Measurements from ENCODE around the gene LYSET. TPM values are rescaled to one million over a fixed set of nuclear protein-coding genes. Genes with fewer than 3 reads are reported as not detected.
A peak's percentile ranks its signal among the peaks of the same experiment; 100 is the strongest.
"Not testable (repeated sequence)": the region's sequence is repeated elsewhere in the genome, so short reads cannot be mapped to it uniquely, and the experiment has no call there.

Gene LYSET
- total RNA-seq, 4 donors from 2014 or later = 6.3 to 17.7 (median 12.6) TPM

DNA sequence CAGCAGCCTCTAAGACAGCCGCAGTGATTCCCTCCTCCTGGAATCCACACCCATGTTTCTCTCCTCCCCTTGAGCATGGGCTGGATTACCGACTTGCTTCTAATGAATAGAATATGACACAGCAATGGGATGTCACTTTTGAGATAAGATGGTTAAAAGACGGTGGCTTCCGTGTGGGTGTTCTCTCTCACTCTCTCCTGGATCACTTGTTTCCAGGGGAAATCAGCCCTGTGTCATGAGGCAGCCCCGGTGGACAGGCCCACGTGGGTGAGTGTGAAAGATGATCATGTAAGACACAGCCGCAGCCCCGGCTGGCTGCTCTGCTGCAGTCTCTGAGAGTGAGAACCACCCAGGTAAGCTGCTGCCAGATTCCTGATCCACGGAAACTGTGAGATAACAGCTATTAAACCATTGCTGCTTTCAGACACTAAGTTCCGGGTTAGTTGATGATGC, 11.1 kb upstream of the LYSET start:
- H3K27ac ChIP-seq = no peak overlapping the region
- WGBS, 2 donors = 46 to 54% methylated on average over 10 of the region's 10 CpGs
- intact Hi-C loops (cut with DNase I) = no loop called here
- no peaks in the 10 kb centered on the region for H3K4me1 ChIP-seq
- TF ChIP-seq CTCF (IDR thresholded peaks at IDR 0.05) = no peak
- TF ChIP-seq POLR2A (IDR thresholded peaks at IDR 0.05) = no peak
- DNase-seq = no peak
- no peak overlapping the region for H3K4me3 ChIP-seq (replicated peaks in 1 of 3)
- H3K9me3 ChIP-seq = no peaks in the 10 kb centered on the region
- no peaks in the 10 kb centered on the region for H3K27me3 ChIP-seq
- H3K36me3 ChIP-seq = no peaks in the 10 kb centered on the region

DNA sequence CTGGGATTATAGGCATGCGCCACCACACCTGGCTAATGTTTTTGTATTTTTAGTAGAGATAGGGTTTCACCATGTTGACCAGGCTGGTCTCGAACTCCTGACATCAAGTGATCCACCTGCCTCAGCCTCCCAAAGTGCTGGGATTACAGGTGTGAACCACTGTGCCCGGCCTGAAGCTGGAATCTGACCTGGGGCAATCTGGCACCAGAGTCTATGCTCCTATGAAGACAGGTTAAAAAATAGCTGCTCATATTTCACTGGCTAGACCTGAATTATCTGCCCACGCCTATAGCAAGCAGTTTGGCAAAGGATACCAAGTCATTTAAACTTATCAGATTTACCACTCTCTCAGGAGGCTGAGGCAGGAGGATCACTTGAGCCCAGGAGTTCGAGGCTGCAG, 10.4 kb upstream of the LYSET start:
- H3K9me3 ChIP-seq; intact Hi-C loops (cut with DNase I); H3K27ac ChIP-seq; H3K36me3 ChIP-seq; DNase-seq; H3K4me3 ChIP-seq (replicated peaks in 1 of 3); H3K27me3 ChIP-seq; H3K4me1 ChIP-seq: not testable (repeated sequence)
- 75 to 78% methylated on average over 4 of the region's 5 CpGs for WGBS, 2 donors

DNA sequence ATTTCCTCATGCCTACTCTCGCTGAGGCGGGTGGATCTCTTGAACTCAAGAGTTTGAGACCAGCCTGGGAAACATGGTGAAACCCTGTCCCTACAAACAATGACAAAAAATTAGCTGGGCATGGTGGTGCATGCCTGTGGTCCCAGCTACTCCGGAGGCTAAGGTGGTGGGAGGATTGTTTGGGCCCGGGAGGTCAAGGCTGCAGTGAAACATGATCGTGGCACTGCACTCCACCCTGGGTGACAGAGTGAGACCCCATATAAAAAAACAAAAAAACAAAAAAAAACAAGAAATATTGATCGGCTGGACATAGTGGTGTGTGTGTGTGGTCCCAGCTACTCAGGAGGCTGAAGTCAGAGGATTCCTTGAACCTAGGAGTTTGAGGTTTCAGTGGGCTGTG, 9.6 kb upstream of the LYSET start:
- no peaks in the 10 kb centered on the region for H3K27me3 ChIP-seq
- no peak overlapping the region for H3K4me3 ChIP-seq (replicated peaks in 1 of 3)
- TF ChIP-seq POLR2A (IDR thresholded peaks at IDR 0.05) (no peak), CTCF (IDR thresholded peaks at IDR 0.05) (no peak)
- H3K27ac ChIP-seq = no peak overlapping the region
- no peak for DNase-seq
- no peaks in the 10 kb centered on the region for H3K36me3 ChIP-seq
- 84 to 87% methylated on average over 6 of the region's 6 CpGs for WGBS, 2 donors
- H3K9me3 ChIP-seq = no peaks in the 10 kb centered on the region
- H3K4me1 ChIP-seq = no peaks in the 10 kb centered on the region
- intact Hi-C loops (cut with DNase I) = no loop called here

DNA sequence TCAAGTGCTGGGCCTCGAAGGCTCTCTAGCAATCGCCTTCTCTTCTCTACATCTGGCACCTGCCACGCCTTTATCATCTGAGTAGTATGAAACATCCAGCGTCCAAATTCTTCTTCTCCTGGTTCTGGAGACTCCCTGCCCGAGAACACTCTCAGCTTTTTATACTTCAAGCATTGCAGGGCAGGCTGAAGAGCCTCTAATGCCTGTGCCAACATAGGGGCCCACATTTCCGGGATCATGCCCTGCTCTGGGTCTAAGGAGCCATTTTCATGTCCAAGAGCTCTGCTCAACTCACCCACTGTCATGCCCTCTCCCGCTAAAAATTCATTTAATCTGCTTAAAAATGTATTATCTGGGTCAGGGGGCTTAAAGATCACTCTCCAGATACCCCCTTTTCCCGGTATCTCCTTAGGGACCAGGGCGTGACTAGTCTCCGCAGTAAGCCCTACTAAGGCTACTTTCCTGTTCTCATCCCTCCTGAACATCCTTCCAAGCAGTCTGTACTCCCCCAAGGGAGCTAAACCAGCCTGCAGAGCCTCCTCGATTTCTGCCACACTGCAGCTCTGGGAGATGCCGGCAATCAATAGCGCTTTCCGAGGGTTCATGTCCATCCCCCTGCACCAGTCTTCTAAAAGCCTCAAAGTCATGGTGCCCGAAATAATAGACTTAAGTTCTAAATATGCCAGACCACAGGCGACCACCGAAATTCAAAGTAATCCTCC, 1.4 kb upstream of the LYSET start:
- WGBS, 2 donors = 31 to 40% methylated on average over 15 to 17 of the region's 17 CpGs
- Histone ChIP-seq H3K36me3 (no peaks in the 10 kb centered on the region), H3K4me3 (replicated peaks in 1 of 3) (peak overlapping the region; percentile 74 to 94 (median 89)), H3K9me3 (no peaks in the 10 kb centered on the region), H3K4me1 (peaks cover 17 to 23% of the 10 kb centered on the region in 2 donors), H3K27ac (peak overlapping the region; percentile 93 to 96 (median 93)), H3K27me3 (no peaks in the 10 kb centered on the region)
- intact Hi-C loops (cut with DNase I) = no loop called here
- DNase-seq = peak; percentile 12 to 18
- no peak for TF ChIP-seq CTCF (IDR thresholded peaks at IDR 0.05)
- TF ChIP-seq POLR2A (IDR thresholded peaks at IDR 0.05) = no peak

DNA sequence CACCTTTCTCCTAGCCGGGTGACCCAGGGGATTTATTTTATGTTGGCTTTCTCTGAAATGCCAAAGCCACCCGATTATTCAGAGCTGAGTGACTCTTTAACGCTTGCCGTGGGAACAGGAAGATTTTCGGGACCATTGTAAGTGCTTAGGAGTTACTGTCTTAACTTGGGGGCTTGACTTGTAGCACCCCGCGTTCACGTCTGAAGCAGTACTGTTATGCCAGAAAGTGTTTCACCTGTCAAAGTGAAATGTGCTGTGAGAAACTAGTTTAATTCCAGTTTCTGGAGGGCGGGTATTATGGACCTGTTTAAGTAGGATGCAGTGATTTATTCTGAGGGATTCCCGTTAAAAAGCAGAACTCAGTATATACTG, 218 bp downstream of the LYSET start:
- 0 to 3% methylated on average over 8 to 10 of the region's 10 CpGs for WGBS, 2 donors
- no peaks in the 10 kb centered on the region for H3K36me3 ChIP-seq
- peak overlapping the region; percentile 53 to 94 (median 68) for H3K4me3 ChIP-seq (replicated peaks in 1 of 3)
- no peak for DNase-seq
- no peaks in the 10 kb centered on the region for H3K9me3 ChIP-seq
- H3K27me3 ChIP-seq = no peaks in the 10 kb centered on the region
- intact Hi-C loops (cut with DNase I) = no loop called here
- H3K4me1 ChIP-seq = peaks cover 17 to 23% of the 10 kb centered on the region in 2 donors
- TF ChIP-seq CTCF (IDR thresholded peaks at IDR 0.05) = no peak
- TF ChIP-seq POLR2A (IDR thresholded peaks at IDR 0.05) = no peak
- H3K27ac ChIP-seq = peak overlapping the region; percentile 93 to 96 (median 93)

All from thyroid gland (tissue), 4 donors.